GM10847 (cell line): ENCODE results near the gene SDCCAG8.

Experiments
- POLR2A ChIP-seq: IDR thresholded peaks from 2 replicates; pipeline ENCODE4 v1.6.1; 2011; ENCODE audit not compliant: insufficient read length; ENCODE audit errors: extremely low read depth

The SDCCAG8 gene

GRCh38 chr1:243379706-243380105, 123.9 kb downstream of the SDCCAG8 start:
- no peak for TF ChIP-seq POLR2A

DNA sequence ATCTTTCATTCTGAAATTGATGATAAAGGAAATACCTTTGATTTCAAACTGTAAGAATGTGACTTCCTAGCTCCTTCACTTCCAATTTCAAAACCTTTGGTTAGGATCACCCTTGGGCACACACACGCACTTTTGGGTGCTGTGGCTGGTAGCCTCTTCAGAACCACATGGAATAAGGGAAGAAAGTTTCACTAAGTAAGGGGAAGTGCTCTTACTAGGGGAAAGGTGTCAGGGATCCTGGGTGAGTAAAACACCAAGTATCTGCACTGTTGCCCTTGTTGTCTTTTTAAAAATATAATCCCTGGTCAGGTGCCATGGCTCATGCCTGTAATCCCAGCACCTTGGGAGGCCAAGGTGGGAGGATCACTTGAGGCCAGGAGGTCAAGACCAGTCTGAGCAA, 132.4 kb downstream of the SDCCAG8 start:
- TF ChIP-seq POLR2A = no peak

- TF ChIP-seq POLR2A = no peak
These were observed 134.4 kb downstream of the SDCCAG8 start for GRCh38 chr1:243390162-243390791.

GRCh38 chr1:243391355-243391754, 135.5 kb downstream of the SDCCAG8 start:
- TF ChIP-seq POLR2A = no peak

DNA sequence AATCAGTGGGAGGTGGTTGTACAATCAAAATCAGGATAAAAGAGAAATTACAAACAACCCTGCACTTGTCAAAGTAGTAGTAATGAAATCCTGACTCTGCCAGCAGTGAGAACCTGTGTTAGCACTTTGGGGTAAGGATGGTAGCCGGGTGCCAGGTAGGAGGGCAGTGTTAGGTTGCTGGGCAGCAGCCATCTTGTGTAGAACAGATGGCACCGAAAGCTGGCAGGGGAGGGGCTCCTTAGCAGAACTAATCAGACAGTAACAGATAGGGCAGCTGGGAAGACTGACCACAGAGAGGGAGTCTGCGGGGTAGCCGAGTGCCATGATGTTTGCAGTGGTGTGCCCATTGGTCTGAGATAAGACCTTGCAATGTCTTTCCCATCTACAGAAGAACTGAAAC, 137.3 kb downstream of the SDCCAG8 start:
- no peak for TF ChIP-seq POLR2A

GRCh38 chr1:243394066-243394465, 138.2 kb downstream of the SDCCAG8 start:
- TF ChIP-seq POLR2A = no peak

DNA sequence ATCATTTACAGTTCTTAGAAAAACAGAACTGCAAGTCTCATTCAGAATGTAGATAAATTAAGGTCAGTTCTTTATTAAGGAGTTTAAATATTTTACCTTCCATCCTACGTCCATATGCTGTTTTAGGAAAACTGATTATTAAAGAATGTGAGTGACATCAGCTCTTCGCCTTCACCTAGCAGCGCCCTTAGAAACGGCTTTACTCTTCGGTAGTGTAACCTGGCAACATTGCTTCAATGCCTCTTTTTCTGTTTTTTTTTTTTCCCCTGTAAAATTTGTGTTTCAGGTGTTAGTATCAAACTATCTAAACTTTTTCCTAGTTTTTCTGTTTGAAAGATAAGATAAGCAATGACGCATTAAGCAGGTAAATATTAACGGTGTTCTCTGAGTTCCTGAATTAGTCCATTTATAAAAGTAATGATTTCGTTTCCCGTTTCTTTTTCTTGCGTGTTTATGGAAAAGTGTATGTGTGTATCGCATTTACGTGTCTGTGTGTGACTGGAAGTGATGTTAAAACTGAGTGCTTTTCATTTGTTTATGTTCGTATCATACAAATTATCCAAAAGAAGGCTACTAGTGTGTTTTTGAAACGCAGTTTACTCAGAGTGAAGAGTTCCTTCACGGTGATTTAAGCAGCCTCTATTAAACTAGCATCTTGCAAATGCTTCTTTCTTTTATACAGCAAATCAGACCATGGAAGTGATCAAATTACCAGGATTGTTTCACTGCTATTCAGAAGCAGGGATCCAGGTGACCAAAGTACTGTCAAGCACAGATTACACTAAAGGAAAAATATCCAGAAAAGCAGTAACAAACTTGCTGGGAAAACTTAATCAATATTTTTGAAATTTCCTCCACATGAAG, 139.0 kb downstream of the SDCCAG8 start:
- TF ChIP-seq POLR2A = no peak

GRCh38 chr1:243396424-243396823, 140.6 kb downstream of the SDCCAG8 start:
- no peak for TF ChIP-seq POLR2A

GRCh38 chr1:243396876-243397275, 141.0 kb downstream of the SDCCAG8 start:
- no peak for TF ChIP-seq POLR2A

GRCh38 chr1:243397613-243398321, 141.9 kb downstream of the SDCCAG8 start:
- TF ChIP-seq POLR2A = no peak

GRCh38 chr1:243399561-243400155, 143.8 kb downstream of the SDCCAG8 start:
- TF ChIP-seq POLR2A = no peak

- TF ChIP-seq POLR2A = no peak
These were observed 147.0 kb downstream of the SDCCAG8 start for GRCh38 chr1:243402868-243403267.

DNA sequence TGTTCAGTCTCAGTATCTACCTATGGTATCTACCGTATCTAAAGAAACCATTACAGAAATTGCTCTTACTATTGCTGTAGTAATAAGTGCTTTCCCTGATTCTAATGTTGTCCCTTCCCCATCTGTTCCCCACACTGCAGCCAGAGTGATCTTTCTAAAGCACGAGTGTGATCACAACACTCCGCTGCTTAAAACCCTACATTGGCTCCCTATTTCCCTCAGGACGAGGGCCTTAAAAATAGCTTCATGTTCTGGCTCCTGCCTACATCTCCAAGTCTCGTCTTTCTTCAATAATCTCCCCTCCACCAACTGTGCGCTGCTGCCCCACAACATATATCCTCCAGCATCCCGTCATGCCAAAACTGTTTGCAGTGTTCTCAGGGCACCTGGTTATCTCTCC, 150.6 kb downstream of the SDCCAG8 start:
- no peak for TF ChIP-seq POLR2A

- TF ChIP-seq POLR2A = no peak
These were observed 151.6 kb downstream of the SDCCAG8 start for GRCh38 chr1:243407284-243408018.

- TF ChIP-seq POLR2A = no peak
These were observed 152.6 kb downstream of the SDCCAG8 start for GRCh38 chr1:243408479-243408878.

DNA sequence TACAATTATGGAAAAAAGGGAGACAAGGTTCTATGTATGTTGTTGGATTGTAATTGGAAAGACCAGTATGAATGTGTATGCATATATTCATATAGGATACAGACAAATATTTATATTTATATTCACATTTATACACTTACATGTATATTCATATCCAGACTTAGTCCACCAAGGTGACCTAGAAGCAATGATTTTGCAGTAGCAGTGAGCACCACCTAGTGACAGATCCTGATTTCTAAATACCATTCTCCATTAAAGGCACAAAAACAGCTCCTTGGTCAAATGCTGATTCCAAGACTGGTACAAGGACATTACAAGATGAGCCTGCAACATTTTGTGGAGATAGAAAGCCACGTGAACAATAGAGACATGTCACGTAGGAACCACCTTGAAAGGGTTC, 153.4 kb downstream of the SDCCAG8 start:
- no peak for TF ChIP-seq POLR2A
